GM19463 (cell line): Measurements from ENCODE around the gene MRPL51.
A peak's percentile ranks its signal among the peaks of the same experiment; 100 is the strongest.
"Not testable (repeated sequence)": the region's sequence is repeated elsewhere in the genome, so short reads cannot be mapped to it uniquely, and the experiment has no call there.

Experiments
- ATAC-seq: cut with Tn5 transposase; IDR thresholded peaks from one replicate; pipeline ENCODE4 v1.9.1; 2021; ENCODE audit warnings: mild to moderate bottlenecking, moderate library complexity; ENCODE audit not compliant: unreplicated experiment

Gene MRPL51

DNA sequence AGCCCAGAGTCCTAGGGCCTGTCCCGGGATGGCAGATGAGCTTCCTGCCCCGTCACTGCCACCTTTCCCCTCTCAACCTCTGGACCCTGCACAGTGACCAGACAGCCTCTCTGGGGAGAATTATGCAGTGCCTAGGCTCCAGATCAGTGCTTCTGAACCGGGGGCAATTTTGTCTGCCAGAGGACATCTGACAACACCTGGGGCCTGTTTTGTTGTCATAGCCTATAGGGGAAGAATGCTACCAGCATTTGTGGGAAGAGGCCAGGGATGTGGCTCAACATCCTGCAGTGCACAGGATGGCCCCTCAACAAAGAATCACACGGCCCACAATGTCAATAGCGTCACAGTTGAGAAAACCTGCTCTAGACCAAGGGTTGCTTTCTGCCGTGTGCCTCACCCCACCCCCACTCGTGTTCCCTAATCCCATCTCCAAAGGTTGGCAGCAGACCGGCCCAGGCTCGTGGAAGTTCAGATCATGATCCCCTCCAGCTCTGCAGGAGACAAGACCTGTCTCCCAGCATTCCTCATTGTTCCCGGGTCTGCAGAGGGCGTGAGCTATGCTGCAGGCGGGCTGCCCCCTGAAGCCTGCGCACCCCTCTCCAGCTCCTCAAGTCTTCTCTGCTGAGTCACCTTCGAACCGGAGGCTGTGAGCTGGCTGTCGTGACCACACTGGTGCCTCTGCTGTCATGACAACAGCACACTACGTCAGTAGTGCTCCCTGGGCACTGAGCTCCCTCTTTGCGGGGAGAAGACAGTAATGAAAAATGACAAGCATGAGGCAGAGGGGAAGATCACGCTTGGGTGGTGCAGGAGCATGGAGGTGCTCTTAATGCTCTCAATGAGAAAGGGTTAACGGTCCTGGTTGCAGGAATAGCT, 39.2 kb upstream of the MRPL51 start:
- no peak for ATAC-seq

DNA sequence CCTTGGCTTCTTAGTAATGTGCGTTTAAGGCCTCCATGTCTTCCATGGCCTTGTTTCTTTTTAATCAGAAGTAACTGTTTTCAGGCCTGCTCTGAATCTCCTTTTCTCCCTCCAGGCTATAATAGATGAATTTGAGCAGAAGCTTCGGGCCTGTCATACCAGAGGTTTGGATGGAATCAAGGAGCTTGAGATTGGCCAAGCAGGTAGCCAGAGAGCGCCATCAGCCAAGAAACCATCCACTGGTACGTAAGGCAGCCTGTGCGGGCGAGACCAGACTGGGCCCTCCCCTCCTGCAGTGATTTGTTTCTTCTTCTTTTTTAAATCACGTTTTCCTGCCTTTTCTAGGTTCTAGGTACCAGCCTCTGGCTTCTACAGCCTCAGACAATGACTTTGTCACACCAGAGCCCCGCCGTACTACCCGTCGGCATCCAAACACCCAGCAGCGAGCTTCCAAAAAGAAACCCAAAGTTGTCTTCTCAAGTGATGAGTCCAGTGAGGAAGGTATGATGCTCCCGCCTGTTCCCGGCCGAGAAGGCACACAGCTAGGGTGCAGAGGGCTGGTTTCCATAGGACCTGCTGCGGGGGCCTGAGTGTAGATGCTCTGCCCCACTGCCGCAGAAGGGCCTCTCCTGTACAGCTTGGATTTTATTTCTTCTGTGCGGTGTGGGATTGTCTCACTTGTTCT, 37.7 kb upstream of the MRPL51 start:
- no peak for ATAC-seq

DNA sequence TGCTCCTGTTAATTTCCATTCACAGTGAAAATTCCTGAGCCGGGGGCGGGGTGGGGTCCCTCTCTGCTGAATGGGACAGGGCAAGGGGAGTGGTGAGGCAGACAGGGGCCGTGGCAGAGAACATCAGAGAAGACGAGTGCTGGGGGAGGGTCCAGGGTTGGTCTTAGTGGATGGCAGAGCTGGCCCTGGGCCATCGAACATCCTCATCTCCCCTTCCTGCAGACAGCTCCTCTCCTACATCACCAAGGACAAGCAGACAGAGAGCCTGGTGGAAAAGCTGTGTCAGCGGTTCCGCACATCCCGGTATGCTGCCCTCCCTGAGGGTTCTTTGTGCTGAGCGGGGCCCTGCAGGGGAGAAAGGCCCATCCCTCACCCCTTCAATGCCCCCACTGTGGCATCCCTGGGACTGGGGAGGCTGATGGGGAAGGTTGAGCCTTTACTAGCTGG, 36.3 kb upstream of the MRPL51 start:
- no peak for ATAC-seq

DNA sequence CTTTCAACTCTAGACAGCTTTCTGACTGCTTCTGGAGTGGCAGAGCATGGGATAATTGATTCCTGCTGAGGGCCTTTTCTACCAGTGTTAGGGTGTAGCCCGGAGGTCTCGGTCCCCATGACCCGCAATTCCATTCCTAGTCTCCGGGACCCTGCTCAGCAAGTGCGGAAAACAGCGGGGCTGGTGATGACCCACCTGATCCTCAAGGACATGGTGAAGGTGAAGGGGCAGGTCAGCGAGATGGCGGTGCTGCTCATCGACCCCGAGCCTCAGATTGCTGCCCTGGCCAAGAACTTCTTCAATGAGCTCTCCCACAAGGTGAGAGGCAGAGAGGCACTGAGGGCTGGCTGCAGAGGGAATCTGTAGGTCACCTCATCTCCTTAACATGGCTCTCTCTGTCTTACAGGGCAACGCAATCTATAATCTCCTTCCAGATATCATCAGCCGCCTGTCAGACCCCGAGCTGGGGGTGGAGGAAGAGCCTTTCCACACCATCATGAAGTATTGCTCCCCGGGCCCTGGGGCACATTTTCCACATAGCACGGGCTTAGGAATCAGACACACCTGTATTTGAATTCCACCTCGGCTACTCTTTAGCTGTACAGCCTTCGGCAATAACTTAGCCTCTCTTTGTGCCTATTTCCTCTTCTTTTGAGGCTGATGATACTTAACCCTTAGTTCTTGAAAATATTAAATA, 35.6 kb upstream of the MRPL51 start:
- ATAC-seq = no peak

DNA sequence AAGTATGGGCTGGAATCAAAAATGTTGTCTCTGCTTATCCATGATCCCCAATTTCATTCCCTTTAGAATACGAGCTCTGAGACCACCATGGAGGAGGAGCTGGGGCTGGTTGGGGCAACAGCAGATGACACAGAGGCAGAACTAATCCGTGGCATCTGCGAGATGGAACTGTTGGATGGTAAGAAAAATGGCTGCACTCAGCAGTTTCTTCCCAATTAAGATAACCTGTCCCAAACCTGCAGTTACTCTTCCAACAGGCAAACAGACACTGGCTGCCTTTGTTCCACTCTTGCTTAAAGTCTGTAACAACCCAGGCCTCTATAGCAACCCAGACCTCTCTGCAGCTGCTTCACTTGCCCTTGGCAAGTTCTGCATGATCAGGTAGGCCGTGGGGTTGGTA, 34.6 kb upstream of the MRPL51 start:
- no peak for ATAC-seq

DNA sequence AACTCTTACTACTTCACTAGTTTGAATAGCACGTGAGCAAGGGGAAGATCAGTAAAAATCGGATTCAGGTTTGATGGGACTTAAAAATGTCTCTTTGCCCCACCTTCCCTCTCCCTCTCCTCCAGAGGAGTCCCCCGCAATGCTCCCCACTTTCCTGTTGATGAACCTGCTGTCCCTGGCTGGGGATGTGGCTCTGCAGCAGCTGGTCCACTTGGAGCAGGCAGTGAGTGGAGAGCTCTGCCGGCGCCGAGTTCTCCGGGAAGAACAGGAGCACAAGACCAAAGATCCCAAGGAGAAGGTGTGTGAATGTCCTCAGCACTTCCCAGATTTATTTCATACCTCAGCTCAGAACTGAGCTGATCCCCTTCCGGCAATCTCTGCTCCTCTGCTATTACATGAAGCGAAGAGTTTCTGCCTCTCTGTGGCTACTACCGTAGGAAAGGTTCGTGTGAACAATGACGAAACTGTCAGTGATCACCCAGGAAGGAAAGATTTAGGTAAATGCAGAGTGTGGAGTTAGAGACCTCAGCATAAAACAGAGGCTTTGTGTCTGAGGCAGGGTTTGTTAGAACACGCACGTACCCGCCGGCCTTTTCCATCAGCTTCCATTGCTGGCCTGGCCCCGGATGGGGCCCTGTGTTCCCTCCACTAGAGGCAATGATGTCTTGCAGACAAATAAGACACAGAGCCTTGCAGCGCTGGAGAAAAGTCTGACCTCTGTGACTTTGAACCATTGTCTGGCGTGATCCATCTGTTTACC, 33.9 kb upstream of the MRPL51 start:
- no peak for ATAC-seq

DNA sequence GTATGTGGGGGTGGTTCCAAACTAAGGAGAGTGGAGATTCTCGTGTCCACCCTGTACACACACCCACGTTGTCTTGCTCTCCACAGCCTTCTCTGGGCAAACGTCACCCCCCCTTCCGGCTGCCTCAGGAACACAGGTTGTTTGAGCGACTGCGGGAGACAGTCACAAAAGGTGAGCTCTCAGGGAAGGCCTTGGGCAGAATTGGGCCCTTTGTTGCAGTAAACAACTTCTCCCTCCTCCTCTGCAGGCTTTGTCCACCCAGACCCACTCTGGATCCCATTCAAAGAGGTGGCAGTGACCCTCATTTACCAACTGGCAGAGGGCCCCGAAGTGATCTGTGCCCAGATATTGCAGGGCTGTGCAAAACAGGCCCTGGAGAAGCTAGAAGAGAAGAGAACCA, 33.1 kb upstream of the MRPL51 start:
- no peak for ATAC-seq

DNA sequence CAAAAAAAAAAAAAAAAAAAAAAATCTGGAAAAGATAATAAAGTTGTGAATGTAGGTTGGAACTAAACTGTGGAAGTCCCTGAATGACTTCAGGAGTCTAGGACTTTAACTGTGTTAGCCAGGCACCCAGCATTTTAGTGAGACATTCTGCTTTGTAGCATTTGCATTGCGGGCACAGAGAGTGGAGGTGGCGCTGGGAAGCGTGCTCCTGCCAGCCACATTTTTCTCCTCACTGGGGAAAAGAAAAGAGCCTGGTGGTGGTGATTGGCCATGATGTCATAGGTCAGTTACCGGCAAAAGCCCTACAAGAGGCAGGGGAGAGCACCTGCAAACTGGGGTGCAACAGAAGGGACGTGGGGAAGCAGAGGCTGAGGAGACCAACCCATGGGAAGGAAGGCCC, 31.6 kb upstream of the MRPL51 start:
- ATAC-seq = no peak

DNA sequence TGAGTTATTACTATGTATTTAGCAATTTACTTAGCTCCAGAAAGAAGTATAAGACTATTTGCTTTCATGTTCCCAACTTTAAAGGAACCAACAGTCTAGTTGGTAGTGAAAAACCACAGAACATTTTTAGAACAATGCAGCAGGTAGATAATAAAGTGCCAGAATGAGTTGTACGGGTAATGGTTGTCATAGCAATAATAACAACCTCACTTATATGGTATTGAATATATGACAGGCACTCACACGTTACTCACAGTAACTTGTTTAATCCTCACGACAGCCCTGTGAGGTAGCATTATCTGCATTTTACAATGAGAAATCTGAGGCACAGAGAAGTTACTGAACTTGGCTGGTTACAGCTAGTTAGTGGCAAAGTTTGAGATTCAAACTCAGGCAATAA, 30.6 kb upstream of the MRPL51 start:
- no peak for ATAC-seq

DNA sequence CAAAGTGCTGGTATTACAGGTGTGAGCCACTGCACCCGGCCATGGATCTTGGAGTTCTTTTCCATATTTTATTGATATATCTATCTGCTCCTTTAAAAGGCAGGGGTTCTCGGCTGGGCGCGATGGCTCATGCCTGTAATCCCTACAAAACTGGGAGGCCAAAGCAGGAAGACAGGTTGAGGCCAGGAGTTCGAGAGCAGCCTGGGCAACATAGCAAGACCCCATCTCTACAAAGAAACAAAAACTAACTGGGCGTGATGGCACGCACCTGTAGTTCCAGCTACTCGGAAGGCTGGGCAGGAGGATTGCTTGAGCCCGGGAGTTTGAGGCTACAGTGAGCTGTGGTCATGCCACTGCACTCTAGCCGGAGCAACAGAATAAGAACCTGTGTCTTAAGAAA, 29.1 kb upstream of the MRPL51 start:
- no peak for ATAC-seq

DNA sequence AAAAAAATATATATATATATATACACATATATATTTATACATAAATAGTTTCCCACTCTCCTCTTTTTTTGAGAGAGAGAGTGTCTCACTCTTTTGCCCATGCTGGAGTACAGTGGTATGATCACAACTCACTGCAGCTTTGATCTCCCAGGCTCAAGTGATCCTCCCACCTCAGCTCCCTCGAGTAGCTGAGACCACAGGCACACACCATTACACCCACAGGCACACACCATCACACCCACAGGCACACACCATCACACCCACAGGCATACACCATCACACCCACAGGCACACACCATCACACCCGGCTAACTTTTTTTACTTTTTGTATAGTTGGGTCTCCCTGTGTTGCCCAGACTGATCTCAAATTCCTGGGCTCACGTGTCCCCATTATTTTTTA, 27.1 kb upstream of the MRPL51 start:
- ATAC-seq = no peak

DNA sequence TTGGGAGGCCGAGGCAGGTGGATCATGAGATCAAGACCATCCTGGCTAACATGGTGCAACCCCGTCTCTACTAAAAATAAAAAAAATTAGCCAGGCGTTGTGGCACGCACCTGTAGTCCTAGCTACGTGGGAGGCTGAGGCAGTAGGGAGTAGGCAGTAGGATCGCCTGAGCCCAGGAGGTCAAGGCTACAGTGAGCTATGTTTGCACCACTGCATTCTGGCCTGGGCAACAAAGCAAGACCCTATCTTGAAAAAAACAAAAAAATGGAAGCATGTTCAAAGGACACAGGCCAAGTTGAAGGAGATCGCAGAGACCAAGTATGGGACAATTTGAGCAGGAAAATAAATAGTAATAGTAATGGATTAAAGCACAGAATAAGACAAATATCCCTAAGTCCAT, 15.0 kb upstream of the MRPL51 start:
- no peak for ATAC-seq

DNA sequence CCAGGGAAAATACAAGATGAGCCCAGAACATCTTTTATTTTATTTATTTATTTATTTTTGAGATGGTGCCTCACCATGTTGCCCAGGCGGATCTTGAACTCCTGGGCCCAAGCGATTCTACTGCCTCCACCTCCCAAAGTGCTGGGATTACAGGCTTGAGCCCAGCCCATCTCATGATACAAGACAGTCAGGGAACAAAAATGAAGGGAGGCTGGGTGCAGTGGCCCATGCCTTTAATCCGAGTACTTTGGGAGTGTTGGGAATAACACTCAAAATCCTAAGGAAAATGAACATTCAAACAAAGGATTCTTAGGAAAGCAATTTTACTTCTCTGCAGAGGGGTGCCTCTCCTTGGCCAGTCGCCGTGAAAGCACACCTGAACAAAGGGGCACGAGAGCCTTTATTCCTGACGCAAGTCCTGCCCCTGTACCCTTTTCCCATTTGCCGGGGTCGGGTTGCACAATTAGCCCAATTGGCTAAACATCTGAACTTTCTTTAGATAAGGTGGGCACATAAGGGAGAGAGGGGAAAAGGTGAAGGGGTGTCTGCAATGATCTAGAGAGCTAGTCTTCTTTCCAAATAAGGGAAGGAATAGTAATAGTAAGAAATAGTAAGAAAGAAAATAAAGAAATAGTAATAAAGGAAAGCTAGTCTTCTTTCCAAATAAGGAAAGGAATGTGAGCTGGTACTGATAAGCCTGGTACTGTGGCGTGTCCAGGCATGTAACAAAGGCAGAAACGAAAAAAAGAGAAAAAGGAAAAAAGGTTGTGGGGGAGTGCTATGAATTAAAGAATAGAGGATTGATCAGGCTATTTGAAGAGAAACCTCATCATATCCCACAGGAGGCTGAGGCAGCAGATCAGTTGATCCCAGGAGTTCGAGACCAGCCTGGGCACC, 14.3 kb upstream of the MRPL51 start:
- ATAC-seq = no peak

DNA sequence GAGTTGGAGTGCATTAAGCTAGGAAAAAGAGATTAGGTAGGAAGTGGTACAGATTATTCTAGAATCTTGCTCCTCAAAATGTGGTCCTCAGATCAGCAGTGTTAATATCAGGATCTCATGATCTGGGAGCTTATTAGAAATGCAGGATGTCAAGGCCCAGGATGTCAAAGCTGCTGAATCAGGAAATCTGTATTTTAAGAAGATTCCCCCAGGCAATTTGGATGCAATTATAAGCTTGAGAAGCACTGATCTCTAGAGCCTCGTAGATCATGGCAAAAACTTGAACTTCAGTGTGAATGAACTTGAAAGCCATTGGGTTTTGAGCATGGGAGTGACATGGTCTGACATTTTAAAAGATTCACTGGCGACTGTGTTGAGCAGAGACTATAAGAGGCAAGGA, 7.4 kb upstream of the MRPL51 start:
- ATAC-seq = no peak

DNA sequence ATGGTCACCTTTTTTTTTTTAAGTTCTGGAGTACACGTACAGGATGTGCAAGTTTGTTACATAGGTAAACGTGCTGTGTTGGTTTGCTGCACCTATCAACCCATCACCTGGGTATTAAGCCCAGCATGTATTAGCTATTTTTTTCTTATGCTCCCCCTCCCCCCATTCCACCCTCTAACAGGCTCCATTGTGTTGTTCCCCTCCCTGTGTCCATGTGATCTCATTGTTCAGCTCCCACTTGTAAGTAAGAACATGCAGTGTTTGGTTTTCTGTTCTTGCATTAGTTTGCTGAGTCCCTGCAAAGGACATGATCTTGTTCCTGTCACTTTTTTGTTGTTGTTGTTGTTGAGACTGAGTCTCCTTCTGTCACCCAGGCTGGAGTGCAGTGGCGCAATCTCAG, 4.2 kb upstream of the MRPL51 start:
- ATAC-seq = not testable (repeated sequence)

DNA sequence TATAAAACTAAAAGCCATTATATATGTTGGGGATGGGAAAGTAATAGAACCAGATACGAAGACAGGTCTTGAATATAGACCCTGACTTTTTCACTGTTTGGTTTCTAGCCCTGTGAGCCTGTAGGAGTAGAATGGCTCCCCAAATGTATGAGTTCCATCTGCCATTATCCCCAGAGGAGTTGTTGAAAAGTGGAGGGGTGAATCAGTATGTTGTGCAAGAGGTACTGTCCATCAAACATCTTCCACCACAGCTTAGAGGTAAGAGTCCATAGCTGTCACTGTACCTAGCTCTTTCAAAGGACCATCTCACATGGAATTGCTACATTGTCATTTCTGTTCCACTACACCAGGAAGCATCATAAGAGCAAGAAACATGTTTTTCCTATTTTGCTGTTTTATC, 1.9 kb upstream of the MRPL51 start:
- ATAC-seq = no peak

DNA sequence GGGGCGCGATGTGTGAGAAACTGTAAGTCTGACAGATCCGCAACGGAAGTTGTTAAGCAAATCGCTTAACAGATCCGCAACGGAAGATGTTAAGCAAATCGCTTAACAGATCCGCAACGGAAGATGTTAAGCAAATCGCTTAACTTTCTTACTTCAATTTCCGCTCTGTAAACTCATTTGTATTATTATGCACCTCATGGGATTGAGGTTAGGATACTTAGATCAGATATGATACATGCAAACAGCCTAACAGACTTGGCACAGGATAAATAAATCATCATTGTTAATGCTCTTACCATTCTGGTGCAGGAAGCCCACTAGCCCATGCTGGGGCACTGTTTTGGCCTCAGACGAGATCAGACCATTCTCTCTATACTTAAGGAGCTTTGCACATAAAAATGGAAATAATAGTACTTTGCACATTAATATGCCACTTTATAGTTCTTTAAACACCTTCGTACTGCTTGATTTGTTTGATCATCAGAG, 1.2 kb upstream of the MRPL51 start:
- ATAC-seq = no peak

DNA sequence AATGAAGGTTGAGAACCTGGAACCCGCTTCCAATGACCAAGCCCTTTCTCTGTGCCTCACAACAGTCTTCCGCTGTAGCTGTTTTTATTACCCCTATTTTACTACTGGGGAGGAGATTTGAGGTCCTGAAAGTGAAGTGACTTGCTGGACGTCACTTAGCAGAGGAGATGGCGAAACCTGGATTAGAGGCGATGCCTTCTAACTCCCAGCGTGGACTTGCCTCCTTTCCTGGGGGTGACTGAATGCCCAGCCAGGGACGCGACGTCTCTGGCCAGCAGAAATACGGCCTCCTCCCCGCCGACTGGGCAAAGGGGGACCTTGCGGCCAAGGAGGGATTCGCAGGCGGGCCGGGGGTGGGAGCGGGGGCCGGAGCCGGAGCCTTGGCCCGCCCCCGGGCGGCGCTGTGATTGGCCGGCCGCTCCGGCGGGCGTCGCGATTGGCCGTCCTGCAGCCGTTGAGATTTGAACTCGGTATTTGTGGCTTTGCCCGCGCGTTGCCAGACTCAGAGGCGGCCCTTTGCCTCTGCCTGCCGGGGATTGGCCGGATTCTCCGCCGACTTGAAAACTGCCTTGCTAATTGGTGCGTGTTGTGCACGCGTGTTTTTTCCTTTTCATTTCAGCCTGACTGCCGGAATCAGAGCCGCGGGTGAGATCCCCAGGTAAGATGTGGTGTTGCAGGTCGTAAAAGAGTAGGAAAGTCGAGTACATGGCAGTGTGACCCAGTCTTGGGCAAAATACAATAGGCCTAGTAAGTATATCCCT, 615 bp upstream of the MRPL51 start, which contains the start of gene NCAPD2:
NCAPD2 (plus strand) TSS at position 606 of the 761 bp plus-strand sequence. CDS start 997 bp downstream, outside the sequence.
- peak; percentile 89 for ATAC-seq

DNA sequence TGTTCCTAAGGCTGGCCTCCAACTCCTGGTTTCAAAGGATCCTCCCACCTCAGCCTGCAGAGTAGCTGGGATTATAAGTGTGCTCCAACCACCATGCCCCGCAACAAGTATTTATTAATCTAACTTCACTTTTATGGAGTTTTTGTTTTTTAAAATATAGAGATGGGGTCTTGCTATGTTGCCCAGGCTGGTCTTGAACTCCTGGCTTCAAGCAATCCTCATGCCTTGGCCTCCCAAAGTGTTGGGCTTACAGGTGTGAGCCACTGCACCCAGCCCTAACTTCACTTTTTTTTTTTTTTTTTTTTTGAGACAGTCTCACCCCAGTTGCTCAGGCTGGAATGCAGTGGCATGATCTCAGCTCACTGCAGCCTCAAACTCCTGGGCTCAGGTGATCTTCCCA, 2.4 kb downstream of the MRPL51 start:
- not testable (repeated sequence) for ATAC-seq
